Measurements from ENCODE around the gene SDK1.
A peak's percentile ranks its signal among the peaks of the same experiment; 100 is the strongest.

SDK1 gene

GRCh38 chr7:3657206-3657605 is 356.2 kb downstream of the SDK1 start:
- Histone ChIP-seq H3K4me2 (ENCODE audit: insufficient read depth, low read length, poor library complexity, severe bottlenecking) (no peak overlapping the region), H3K18ac (ENCODE audit: low read length) (peak overlapping the region; percentile 45), H2BK5ac (ENCODE audit: low read length) (no peak overlapping the region), H3K4me1 (ENCODE audit: control insufficient read depth in 2 of 2, insufficient read depth in 1 of 2, low read depth in 1 of 2, low read length in 2 of 2) (no peaks in the 10 kb centered on the region), H4K8ac (ENCODE audit: low read depth, low read length) (no peak overlapping the region), H3K14ac (ENCODE audit: low read length) (no peak overlapping the region), H3K9me3 (replicated peaks in 1 of 2; ENCODE audit: control insufficient read depth in 2 of 2, insufficient read depth in 1 of 2, low read depth in 1 of 2, low read length in 2 of 2) (no peaks in the 10 kb centered on the region), H2BK15ac (ENCODE audit: low read length) (no peak overlapping the region), H2AK5ac (ENCODE audit: low read depth, low read length) (no peak overlapping the region), H2BK120ac (ENCODE audit: low read depth, low read length) (no peak overlapping the region), H2BK12ac (ENCODE audit: low read length) (no peak overlapping the region), H3K27me3 (ENCODE audit: control insufficient read depth in 3 of 3, insufficient read depth in 3 of 3, low read depth in 1 of 3, low read length in 3 of 3) (no peaks in the 10 kb centered on the region), H3K9ac (ENCODE audit: low read depth, low read length, poor library complexity) (no peak overlapping the region), H3K36me3 (replicated peaks in 1 of 2; ENCODE audit: control insufficient read depth in 2 of 2, insufficient read depth in 2 of 2, low read length in 2 of 2) (no peaks in the 10 kb centered on the region), H4K91ac (ENCODE audit: low read depth, low read length, poor library complexity) (no peak overlapping the region), H3K23ac (ENCODE audit: low read depth, low read length, poor library complexity) (no peak overlapping the region), H3K79me1 (ENCODE audit: low read depth, low read length) (no peaks in the 10 kb centered on the region), H2AFZ (ENCODE audit: low read length) (no peak overlapping the region), H3K4me3 (ENCODE audit: low read length in 2 of 2) (no peak overlapping the region), H3K27ac (replicated peaks; ENCODE audit: low read length) (no peak overlapping the region), H3K4ac (ENCODE audit: low read length) (no peak overlapping the region)
- WGBS, 2 donors (ENCODE audit: extremely low coverage in 2 of 2, insufficient read length in 2 of 2, insufficient replicate concordance in 1 of 2) = no CpG with 5 or more reads among the region's 6 CpGs
- no peak for DNase-seq (ENCODE audit: low spot score)

- H3K9me3 ChIP-seq (replicated peaks in 1 of 2; ENCODE audit: control insufficient read depth in 2 of 2, insufficient read depth in 1 of 2, low read depth in 1 of 2, low read length in 2 of 2) = no peaks in the 10 kb centered on the region
- no peak overlapping the region for H3K4me2 ChIP-seq (ENCODE audit: insufficient read depth, low read length, poor library complexity, severe bottlenecking)
- no peak overlapping the region for H3K23ac ChIP-seq (ENCODE audit: low read depth, low read length, poor library complexity)
- H3K4ac ChIP-seq (ENCODE audit: low read length) = no peak overlapping the region
- H2BK15ac ChIP-seq (ENCODE audit: low read length) = no peak overlapping the region
- no peak overlapping the region for H2AK5ac ChIP-seq (ENCODE audit: low read depth, low read length)
- H2BK5ac ChIP-seq (ENCODE audit: low read length) = no peak overlapping the region
- H2BK12ac ChIP-seq (ENCODE audit: low read length) = no peak overlapping the region
- H4K8ac ChIP-seq (ENCODE audit: low read depth, low read length) = no peak overlapping the region
- WGBS, 2 donors (ENCODE audit: extremely low coverage in 2 of 2, insufficient read length in 2 of 2, insufficient replicate concordance in 1 of 2) = no CpG with 5 or more reads among the region's 2 CpGs
- H2AFZ ChIP-seq (ENCODE audit: low read length) = no peak overlapping the region
- no peaks in the 10 kb centered on the region for H3K27me3 ChIP-seq (ENCODE audit: control insufficient read depth in 3 of 3, insufficient read depth in 3 of 3, low read depth in 1 of 3, low read length in 3 of 3)
- H3K4me3 ChIP-seq (ENCODE audit: low read length in 2 of 2) = no peak overlapping the region
- no peaks in the 10 kb centered on the region for H3K36me3 ChIP-seq (replicated peaks in 1 of 2; ENCODE audit: control insufficient read depth in 2 of 2, insufficient read depth in 2 of 2, low read length in 2 of 2)
- H3K79me1 ChIP-seq (ENCODE audit: low read depth, low read length) = no peaks in the 10 kb centered on the region
- H3K14ac ChIP-seq (ENCODE audit: low read length) = no peak overlapping the region
- H3K18ac ChIP-seq (ENCODE audit: low read length) = no peak overlapping the region
- no peak overlapping the region for H3K27ac ChIP-seq (replicated peaks; ENCODE audit: low read length)
- no peak overlapping the region for H4K91ac ChIP-seq (ENCODE audit: low read depth, low read length, poor library complexity)
- H3K9ac ChIP-seq (ENCODE audit: low read depth, low read length, poor library complexity) = no peak overlapping the region
- H3K4me1 ChIP-seq (ENCODE audit: control insufficient read depth in 2 of 2, insufficient read depth in 1 of 2, low read depth in 1 of 2, low read length in 2 of 2) = peaks cover 0 to 5% of the 10 kb centered on the region in 2 donors
- H2BK120ac ChIP-seq (ENCODE audit: low read depth, low read length) = no peak overlapping the region
- DNase-seq (ENCODE audit: low spot score) = no peak
Measured at GRCh38 chr7:3668743-3669142, 367.7 kb downstream of the SDK1 start.

GRCh38 chr7:3670898-3671297 is 369.8 kb downstream of the SDK1 start:
- H3K27ac ChIP-seq (replicated peaks; ENCODE audit: low read length) = no peak overlapping the region
- no peak overlapping the region for H3K23ac ChIP-seq (ENCODE audit: low read depth, low read length, poor library complexity)
- no peaks in the 10 kb centered on the region for H3K79me1 ChIP-seq (ENCODE audit: low read depth, low read length)
- no peak overlapping the region for H3K18ac ChIP-seq (ENCODE audit: low read length)
- no peak overlapping the region for H2BK12ac ChIP-seq (ENCODE audit: low read length)
- no peak overlapping the region for H3K14ac ChIP-seq (ENCODE audit: low read length)
- no peak overlapping the region for H3K4me3 ChIP-seq (ENCODE audit: low read length in 2 of 2)
- no peak overlapping the region for H2BK120ac ChIP-seq (ENCODE audit: low read depth, low read length)
- H4K8ac ChIP-seq (ENCODE audit: low read depth, low read length) = no peak overlapping the region
- no peak overlapping the region for H3K4me2 ChIP-seq (ENCODE audit: insufficient read depth, low read length, poor library complexity, severe bottlenecking)
- no peak overlapping the region for H3K4ac ChIP-seq (ENCODE audit: low read length)
- H2AK5ac ChIP-seq (ENCODE audit: low read depth, low read length) = no peak overlapping the region
- no peaks in the 10 kb centered on the region for H3K9me3 ChIP-seq (replicated peaks in 1 of 2; ENCODE audit: control insufficient read depth in 2 of 2, insufficient read depth in 1 of 2, low read depth in 1 of 2, low read length in 2 of 2)
- no peak overlapping the region for H4K91ac ChIP-seq (ENCODE audit: low read depth, low read length, poor library complexity)
- H3K27me3 ChIP-seq (ENCODE audit: control insufficient read depth in 3 of 3, insufficient read depth in 3 of 3, low read depth in 1 of 3, low read length in 3 of 3) = no peaks in the 10 kb centered on the region
- peaks cover 0 to 5% of the 10 kb centered on the region in 2 donors for H3K4me1 ChIP-seq (ENCODE audit: control insufficient read depth in 2 of 2, insufficient read depth in 1 of 2, low read depth in 1 of 2, low read length in 2 of 2)
- H2BK5ac ChIP-seq (ENCODE audit: low read length) = no peak overlapping the region
- no peak overlapping the region for H2AFZ ChIP-seq (ENCODE audit: low read length)
- H3K36me3 ChIP-seq (replicated peaks in 1 of 2; ENCODE audit: control insufficient read depth in 2 of 2, insufficient read depth in 2 of 2, low read length in 2 of 2) = no peaks in the 10 kb centered on the region
- DNase-seq (ENCODE audit: low spot score) = no peak
- H3K9ac ChIP-seq (ENCODE audit: low read depth, low read length, poor library complexity) = no peak overlapping the region
- WGBS, 2 donors (ENCODE audit: extremely low coverage in 2 of 2, insufficient read length in 2 of 2, insufficient replicate concordance in 1 of 2) = no CpG with 5 or more reads among the region's 4 CpGs
- no peak overlapping the region for H2BK15ac ChIP-seq (ENCODE audit: low read length)

- Histone ChIP-seq H2BK12ac (ENCODE audit: low read length) (no peak overlapping the region), H2BK120ac (ENCODE audit: low read depth, low read length) (no peak overlapping the region), H3K79me1 (ENCODE audit: low read depth, low read length) (no peaks in the 10 kb centered on the region), H3K18ac (ENCODE audit: low read length) (no peak overlapping the region), H3K9ac (ENCODE audit: low read depth, low read length, poor library complexity) (no peak overlapping the region), H4K8ac (ENCODE audit: low read depth, low read length) (no peak overlapping the region), H2BK15ac (ENCODE audit: low read length) (no peak overlapping the region), H4K91ac (ENCODE audit: low read depth, low read length, poor library complexity) (no peak overlapping the region), H3K14ac (ENCODE audit: low read length) (no peak overlapping the region), H3K4me2 (ENCODE audit: insufficient read depth, low read length, poor library complexity, severe bottlenecking) (no peak overlapping the region), H3K4ac (ENCODE audit: low read length) (no peak overlapping the region), H3K36me3 (replicated peaks in 1 of 2; ENCODE audit: control insufficient read depth in 2 of 2, insufficient read depth in 2 of 2, low read length in 2 of 2) (no peaks in the 10 kb centered on the region), H3K27ac (replicated peaks; ENCODE audit: low read length) (no peak overlapping the region), H3K4me3 (ENCODE audit: low read length in 2 of 2) (no peak overlapping the region), H3K4me1 (ENCODE audit: control insufficient read depth in 2 of 2, insufficient read depth in 1 of 2, low read depth in 1 of 2, low read length in 2 of 2) (peaks cover 0 to 5% of the 10 kb centered on the region in 2 donors), H2AFZ (ENCODE audit: low read length) (no peak overlapping the region), H2AK5ac (ENCODE audit: low read depth, low read length) (no peak overlapping the region), H3K23ac (ENCODE audit: low read depth, low read length, poor library complexity) (no peak overlapping the region), H3K9me3 (replicated peaks in 1 of 2; ENCODE audit: control insufficient read depth in 2 of 2, insufficient read depth in 1 of 2, low read depth in 1 of 2, low read length in 2 of 2) (no peaks in the 10 kb centered on the region), H2BK5ac (ENCODE audit: low read length) (no peak overlapping the region), H3K27me3 (ENCODE audit: control insufficient read depth in 3 of 3, insufficient read depth in 3 of 3, low read depth in 1 of 3, low read length in 3 of 3) (no peaks in the 10 kb centered on the region)
- WGBS, 2 donors (ENCODE audit: extremely low coverage in 2 of 2, insufficient read length in 2 of 2, insufficient replicate concordance in 1 of 2) = no CpG with 5 or more reads among the region's 5 CpGs
- peak; percentile 37 for DNase-seq (ENCODE audit: low spot score)
Measured at GRCh38 chr7:3673524-3673923, 372.5 kb downstream of the SDK1 start.
